ENCODE measurements around the gene TRABD. TPM values are rescaled to one million over a fixed set of nuclear protein-coding genes. Genes with fewer than 3 reads are reported as not detected.
"Not testable (repeated sequence)": the region's sequence is repeated elsewhere in the genome, so short reads cannot be mapped to it uniquely, and the experiment has no call there.

The TRABD gene
- polyA plus RNA-seq, 1 of the 3 experiments (the other 2 are of a cell fraction) = 50.6 TPM

DNA sequence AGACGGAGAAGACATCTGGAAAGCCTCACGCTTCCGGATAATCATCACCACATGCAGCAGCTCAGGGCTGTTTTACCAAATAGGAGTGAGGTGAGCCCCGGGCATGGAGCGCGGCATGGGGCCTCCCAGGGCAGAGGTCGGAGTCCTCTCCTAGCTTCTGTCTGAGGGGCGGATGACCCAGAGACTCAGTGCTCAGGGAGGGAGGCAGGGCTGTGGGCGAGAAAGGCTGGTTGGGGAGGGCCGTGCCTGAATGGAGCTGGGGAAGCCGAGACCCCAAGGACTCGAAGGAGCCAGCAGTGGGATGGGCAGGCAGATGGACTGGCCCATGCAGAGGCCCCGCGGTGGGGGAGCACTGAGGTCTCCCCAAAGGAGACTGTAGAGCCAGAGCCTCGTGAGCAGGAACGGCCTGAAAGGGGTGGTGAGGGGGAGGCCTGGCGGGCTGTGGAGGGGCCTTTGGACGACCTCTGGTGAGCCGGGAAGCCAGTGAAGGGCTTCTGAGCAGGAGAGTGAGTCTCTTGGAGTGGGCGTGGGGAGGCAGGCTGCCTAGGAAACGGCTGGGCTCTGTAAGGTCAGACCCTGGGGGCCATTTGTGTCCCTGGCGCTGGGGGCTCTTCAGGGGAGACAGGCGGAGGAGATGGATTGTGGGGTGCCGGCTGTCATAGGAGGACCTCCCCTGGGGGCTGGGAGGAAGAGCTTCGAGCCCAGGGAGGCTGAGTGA lies 39.8 kb upstream of the TRABD start:
- TF ChIP-seq EP300 (IDR thresholded peaks at IDR 0.05; ENCODE audit: borderline replicate concordance in 1 of 2, low read depth in 1 of 2, low read length in 1 of 2) = 0 out of 4 replicates have a peak, but pooled peaks of 1 of the 2 experiments have one; percentile 19
- TF ChIP-seq, protein P1, sequence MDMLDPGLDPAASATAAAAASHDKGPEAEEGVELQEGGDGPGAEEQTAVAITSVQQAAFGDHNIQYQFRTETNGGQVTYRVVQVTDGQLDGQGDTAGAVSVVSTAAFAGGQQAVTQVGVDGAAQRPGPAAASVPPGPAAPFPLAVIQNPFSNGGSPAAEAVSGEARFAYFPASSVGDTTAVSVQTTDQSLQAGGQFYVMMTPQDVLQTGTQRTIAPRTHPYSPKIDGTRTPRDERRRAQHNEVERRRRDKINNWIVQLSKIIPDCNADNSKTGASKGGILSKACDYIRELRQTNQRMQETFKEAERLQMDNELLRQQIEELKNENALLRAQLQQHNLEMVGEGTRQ (IDR thresholded peaks at IDR 0.05; ENCODE audit: borderline replicate concordance, low read depth, low read length) = no peak
- Histone ChIP-seq H3K27me3 (ENCODE audit: insufficient read depth) (no peaks in the 10 kb centered on the region), H3K36me3 (replicated peaks in 1 of 2; ENCODE audit: control insufficient read depth in 1 of 2, insufficient read depth in 2 of 2, low read length in 1 of 2) (no peaks in the 10 kb centered on the region), H3K9me2 (no peaks in the 10 kb centered on the region), H2AFZ (ENCODE audit: low read depth) (no peak overlapping the region), H3K27ac (ENCODE audit: low read depth in 2 of 2, low read length in 1 of 2) (no peak overlapping the region), H3K4me1 (ENCODE audit: control insufficient read depth in 1 of 2, insufficient read depth in 2 of 2, low read depth in 1 of 2, low read length in 1 of 2) (peaks cover 0 to 14% of the 10 kb centered on the region in 2 experiments; a peak in 1 of 4 replicates), H4K20me1 (ENCODE audit: insufficient read depth) (no peaks in the 10 kb centered on the region), H3K4me2 (no peak overlapping the region), H3K9ac (no peak overlapping the region), H3K79me2 (ENCODE audit: insufficient read depth) (no peaks in the 10 kb centered on the region), H3K4me3 (ENCODE audit: low read depth in 2 of 2, low read length in 1 of 2) (no peak overlapping the region), H3F3A (replicated peaks; ENCODE audit: insufficient read depth) (no peaks in the 10 kb centered on the region), H3K9me3 (no peaks in the 10 kb centered on the region)
- ChIA-PET CTCF (interaction anchor here (0.7 to 7.6 kb wide), 22 partner anchors 9 to 602 kb away, joined by 3 to 52 read pairs (median 4); partner anchors contain the start of genes HDAC10 and PANX2), POLR2A (interaction anchor here (0.6 kb wide), 1 partner anchor 101 kb away, joined by 3 read pairs; no protein-coding TSS in a partner anchor)
- peak; percentile 64 for DNase-seq
- 79% methylated on average over 25 of the region's 25 CpGs for WGBS (ENCODE audit: low lambda C conversion rate)

DNA sequence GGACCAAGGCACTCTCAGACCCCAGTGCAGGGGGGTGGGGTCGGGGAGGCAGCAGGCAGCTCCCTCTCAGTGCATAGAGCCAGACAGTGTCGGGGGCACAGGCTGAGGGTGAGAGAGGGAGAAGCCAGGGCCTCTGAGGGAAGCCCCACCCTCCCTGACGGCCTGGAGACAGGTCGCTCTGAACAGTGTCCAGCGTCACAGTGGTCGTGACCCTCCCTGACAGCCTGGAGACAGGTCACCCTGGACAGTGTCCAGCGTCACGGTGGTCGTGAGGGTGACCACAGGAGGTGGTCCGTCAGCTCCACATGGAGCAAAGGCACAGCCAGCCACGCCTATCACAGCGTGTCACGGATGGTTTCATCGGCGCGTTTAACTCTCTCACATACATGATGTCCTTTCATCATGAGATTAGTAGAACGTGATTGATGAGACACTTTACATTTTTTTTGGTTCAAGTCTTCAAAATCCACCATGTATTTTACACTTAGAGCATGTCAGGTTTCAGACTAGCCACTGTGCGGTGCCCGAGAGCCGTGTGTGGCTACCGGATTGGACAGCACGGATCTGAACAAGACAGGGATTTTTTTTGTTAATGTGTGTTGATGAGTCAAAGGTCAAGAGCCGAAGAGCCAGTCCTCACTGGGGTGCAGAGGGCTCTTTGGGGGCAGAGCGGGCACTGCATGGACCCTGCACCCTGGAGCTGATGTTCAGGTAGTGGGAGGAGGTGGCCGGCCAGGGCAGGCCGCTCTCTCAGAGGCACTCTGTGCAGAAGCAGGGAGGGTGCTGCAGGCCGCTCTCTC lies 39.1 kb upstream of the TRABD start:
- Histone ChIP-seq H3K79me2 (ENCODE audit: insufficient read depth) (no peaks in the 10 kb centered on the region), H3K9ac (no peak overlapping the region), H3K9me3 (no peaks in the 10 kb centered on the region), H3K4me1 (ENCODE audit: control insufficient read depth in 1 of 2, insufficient read depth in 2 of 2, low read depth in 1 of 2, low read length in 1 of 2) (peaks cover 0 to 14% of the 10 kb centered on the region in 2 experiments; a peak in 1 of 4 replicates), H3K4me3 (ENCODE audit: low read depth in 2 of 2, low read length in 1 of 2) (no peak overlapping the region), H3F3A (replicated peaks; ENCODE audit: insufficient read depth) (no peaks in the 10 kb centered on the region), H3K9me2 (no peaks in the 10 kb centered on the region), H2AFZ (ENCODE audit: low read depth) (no peak overlapping the region), H3K27ac (ENCODE audit: low read depth in 2 of 2, low read length in 1 of 2) (no peak overlapping the region), H3K4me2 (no peak overlapping the region), H3K36me3 (replicated peaks in 1 of 2; ENCODE audit: control insufficient read depth in 1 of 2, insufficient read depth in 2 of 2, low read length in 1 of 2) (no peaks in the 10 kb centered on the region), H3K27me3 (ENCODE audit: insufficient read depth) (no peaks in the 10 kb centered on the region), H4K20me1 (ENCODE audit: insufficient read depth) (no peaks in the 10 kb centered on the region)
- TF ChIP-seq FOXM1 (IDR thresholded peaks at IDR 0.05; ENCODE audit: low read depth) = no peak
- peak; percentile 88 for TF ChIP-seq RAD21 (IDR thresholded peaks at IDR 0.05; ENCODE audit: low read length)
- TF ChIP-seq, protein P2, sequence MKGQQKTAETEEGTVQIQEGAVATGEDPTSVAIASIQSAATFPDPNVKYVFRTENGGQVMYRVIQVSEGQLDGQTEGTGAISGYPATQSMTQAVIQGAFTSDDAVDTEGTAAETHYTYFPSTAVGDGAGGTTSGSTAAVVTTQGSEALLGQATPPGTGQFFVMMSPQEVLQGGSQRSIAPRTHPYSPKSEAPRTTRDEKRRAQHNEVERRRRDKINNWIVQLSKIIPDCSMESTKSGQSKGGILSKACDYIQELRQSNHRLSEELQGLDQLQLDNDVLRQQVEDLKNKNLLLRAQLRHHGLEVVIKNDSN (IDR thresholded peaks at IDR 0.05; ENCODE audit: borderline replicate concordance, low read depth) = no peak
- TF ChIP-seq SMC3 (IDR thresholded peaks at IDR 0.05; ENCODE audit: low read depth, low read length) = peak; percentile 69
- TF ChIP-seq, protein P3, sequence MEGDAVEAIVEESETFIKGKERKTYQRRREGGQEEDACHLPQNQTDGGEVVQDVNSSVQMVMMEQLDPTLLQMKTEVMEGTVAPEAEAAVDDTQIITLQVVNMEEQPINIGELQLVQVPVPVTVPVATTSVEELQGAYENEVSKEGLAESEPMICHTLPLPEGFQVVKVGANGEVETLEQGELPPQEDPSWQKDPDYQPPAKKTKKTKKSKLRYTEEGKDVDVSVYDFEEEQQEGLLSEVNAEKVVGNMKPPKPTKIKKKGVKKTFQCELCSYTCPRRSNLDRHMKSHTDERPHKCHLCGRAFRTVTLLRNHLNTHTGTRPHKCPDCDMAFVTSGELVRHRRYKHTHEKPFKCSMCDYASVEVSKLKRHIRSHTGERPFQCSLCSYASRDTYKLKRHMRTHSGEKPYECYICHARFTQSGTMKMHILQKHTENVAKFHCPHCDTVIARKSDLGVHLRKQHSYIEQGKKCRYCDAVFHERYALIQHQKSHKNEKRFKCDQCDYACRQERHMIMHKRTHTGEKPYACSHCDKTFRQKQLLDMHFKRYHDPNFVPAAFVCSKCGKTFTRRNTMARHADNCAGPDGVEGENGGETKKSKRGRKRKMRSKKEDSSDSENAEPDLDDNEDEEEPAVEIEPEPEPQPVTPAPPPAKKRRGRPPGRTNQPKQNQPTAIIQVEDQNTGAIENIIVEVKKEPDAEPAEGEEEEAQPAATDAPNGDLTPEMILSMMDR (IDR thresholded peaks at IDR 0.05) = peak; percentile 85
- CTCF ChIA-PET = interaction anchor here (0.7 to 7.6 kb wide), 25 partner anchors 10 to 603 kb away, joined by 3 to 52 read pairs (median 4); partner anchors contain the start of genes HDAC10 and PANX2
- POLR2A ChIA-PET = interaction anchor here (0.6 kb wide), 1 partner anchor 101 kb away, joined by 3 read pairs; no protein-coding TSS in a partner anchor
- 24% methylated on average over 14 of the region's 27 CpGs for WGBS (ENCODE audit: low lambda C conversion rate)
- peak; percentile 81 for DNase-seq

DNA sequence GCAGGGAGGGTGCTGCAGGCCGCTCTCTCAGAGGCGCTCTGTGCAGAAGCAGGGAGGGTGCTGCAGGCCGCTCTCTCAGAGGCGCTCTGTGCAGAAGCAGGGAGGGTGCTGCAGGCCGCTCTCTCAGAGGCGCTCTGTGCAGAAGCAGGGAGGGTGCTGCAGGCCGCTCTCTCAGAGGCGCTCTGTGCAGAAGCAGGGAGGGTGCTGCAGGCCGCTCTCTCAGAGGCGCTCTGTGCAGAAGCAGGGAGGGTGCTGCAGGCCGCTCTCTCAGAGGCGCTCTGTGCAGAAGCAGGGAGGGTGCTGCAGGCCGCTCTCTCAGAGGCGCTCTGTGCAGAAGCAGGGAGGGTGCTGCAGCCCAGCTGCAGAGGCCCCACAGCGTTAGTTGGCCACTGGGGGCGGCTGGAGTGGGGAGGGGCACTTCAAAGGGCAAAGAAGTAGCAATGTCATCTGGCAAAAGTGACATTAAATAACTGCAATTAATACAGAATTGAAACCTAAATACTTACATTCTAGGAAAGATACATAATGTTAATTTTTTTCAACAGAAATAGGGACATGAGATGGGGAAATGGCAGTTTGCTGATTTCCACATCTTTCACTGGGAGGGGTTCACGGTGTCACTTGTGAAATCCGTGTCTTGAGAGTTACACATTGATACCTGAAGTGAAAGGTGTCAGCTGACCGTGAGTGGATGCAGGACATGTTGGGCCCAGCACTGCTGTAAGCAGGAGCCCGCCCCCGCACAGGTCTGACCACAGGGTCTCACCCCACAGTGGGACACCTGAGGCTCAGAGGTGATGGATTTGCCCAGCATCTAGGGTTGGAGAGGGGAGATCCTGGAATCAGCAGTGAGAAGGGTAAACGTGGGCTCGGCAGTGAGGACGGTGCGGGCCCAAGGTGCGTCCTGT lies 38.2 kb upstream of the TRABD start:
- POLR2A ChIA-PET; H3K27me3 ChIP-seq (ENCODE audit: insufficient read depth); H3K27ac ChIP-seq (ENCODE audit: low read depth in 2 of 2, low read length in 1 of 2); H3K9ac ChIP-seq; H3K36me3 ChIP-seq (replicated peaks in 1 of 2; ENCODE audit: control insufficient read depth in 1 of 2, insufficient read depth in 2 of 2, low read length in 1 of 2); H3K4me3 ChIP-seq (ENCODE audit: low read depth in 2 of 2, low read length in 1 of 2); H3F3A ChIP-seq (replicated peaks; ENCODE audit: insufficient read depth); H4K20me1 ChIP-seq (ENCODE audit: insufficient read depth); H3K79me2 ChIP-seq (ENCODE audit: insufficient read depth); H2AFZ ChIP-seq (ENCODE audit: low read depth); H3K9me3 ChIP-seq; H3K9me2 ChIP-seq; H3K4me2 ChIP-seq: not testable (repeated sequence)
- DNase-seq = peak; percentile 41
- 87% methylated on average over 11 of the region's 26 CpGs for WGBS (ENCODE audit: low lambda C conversion rate)
- H3K4me1 ChIP-seq (ENCODE audit: control insufficient read depth in 1 of 2, insufficient read depth in 2 of 2, low read depth in 1 of 2, low read length in 1 of 2) = peaks cover 0 to 14% of the 10 kb centered on the region in 2 experiments; a peak in 1 of 4 replicates
- CTCF ChIA-PET = interaction anchor here (0.7 to 7.6 kb wide), 21 partner anchors 11 to 521 kb away, joined by 3 to 52 read pairs (median 5); partner anchors contain the start of genes HDAC10 and PANX2

Measured in SK-N-SH (cell line).